Liver (tissue), 9 donors: ENCODE data around the gene CNPY3. TPM values are rescaled to one million over a fixed set of nuclear protein-coding genes. Genes with fewer than 3 reads are reported as not detected.
"Not testable (repeated sequence)": the region's sequence is repeated elsewhere in the genome, so short reads cannot be mapped to it uniquely, and the experiment has no call there.

Experiments used
- DNase-seq: peaks from one replicate; pipeline ENCODE4 v3.0.0-alpha.2; 2017; ENCODE audit warnings: low spot score
- H3K27ac ChIP-seq, 2 donors: one replicate each; pipeline ENCODE4 v1.7.0; 2013; ENCODE audit warnings: inconsistent platforms in 2 of 2, low read length in 2 of 2, control low read depth in 1 of 2, low read depth in 1 of 2, mild to moderate bottlenecking in 1 of 2
- H3K27me3 ChIP-seq, 4 donors: one replicate each; pipeline versions ENCODE4 v1.6.1 to v1.7.0; 2013; ENCODE audit warnings: low read length in 3 of 4, inconsistent platforms in 1 of 4, mild to moderate bottlenecking in 1 of 4, moderate library complexity in 1 of 4; ENCODE audit not compliant: control insufficient read depth in 4 of 4, insufficient read depth in 4 of 4
- H3K36me3 ChIP-seq, 4 donors: one replicate each; pipeline versions ENCODE4 v1.6.1 to v1.7.0; 2013; ENCODE audit warnings: low read length in 3 of 4, mild to moderate bottlenecking in 3 of 4, low read depth in 1 of 4, moderate library complexity in 1 of 4; ENCODE audit not compliant: control insufficient read depth in 4 of 4, insufficient read depth in 3 of 4
- H3K4me1 ChIP-seq, 4 donors: one replicate each; pipeline versions ENCODE4 v1.6.1 to v1.7.0; 2013; ENCODE audit warnings: low read length in 3 of 4, mild to moderate bottlenecking in 3 of 4, moderate library complexity in 1 of 4; ENCODE audit not compliant: control insufficient read depth in 4 of 4, insufficient read depth in 4 of 4
- H3K4me3 ChIP-seq, 3 donors: one replicate each; pipeline versions ENCODE4 v1.6.1 to v1.7.0; 2013; ENCODE audit warnings: low read length in 3 of 3, control low read depth in 1 of 3, low read depth in 1 of 3, mild to moderate bottlenecking in 1 of 3
- H3K9ac ChIP-seq, 2 donors: one replicate each; pipeline ENCODE4 v1.7.0; 2013; ENCODE audit warnings: low read length in 2 of 2, mild to moderate bottlenecking in 2 of 2, moderate library complexity in 2 of 2, control low read depth in 1 of 2, low read depth in 1 of 2
- H3K9me3 ChIP-seq, 4 donors: one replicate each; pipeline versions ENCODE4 v1.6.1 to v1.7.0; 2013; ENCODE audit warnings: low read length in 3 of 4; ENCODE audit not compliant: control insufficient read depth in 4 of 4
- EGR1 ChIP-seq, 2 donors: IDR thresholded peaks; 2 replicates each; pipeline ENCODE4 v1.6.1; 2016 to 2018; ENCODE audit warnings: antibody characterized with exemption in 2 of 2, low read depth in 2 of 2
- FOXA1 ChIP-seq: IDR thresholded peaks from 2 replicates; pipeline ENCODE4 v1.6.1; 2016; ENCODE audit warnings: antibody characterized with exemption
- FOXA2 ChIP-seq: IDR thresholded peaks from 2 replicates; pipeline ENCODE4 v1.6.1; 2016; ENCODE audit warnings: antibody characterized with exemption
- GABPA ChIP-seq, 2 donors: IDR thresholded peaks in 1 of 2; conservative IDR thresholded peaks in 1 of 2; 2 replicates each; pipeline ENCODE4 v1.6.1; 2016; ENCODE audit warnings: antibody characterized with exemption in 2 of 2, mild to moderate bottlenecking in 1 of 2, moderate library complexity in 1 of 2
- HNF4A ChIP-seq, 2 donors: conservative IDR thresholded peaks; 2 replicates each; pipeline ENCODE4 v1.6.1; 2016; ENCODE audit warnings: antibody characterized with exemption in 2 of 2, mild to moderate bottlenecking in 2 of 2
- HNF4G ChIP-seq: IDR thresholded peaks from 2 replicates; pipeline ENCODE4 v1.6.1; 2016; ENCODE audit warnings: antibody characterized with exemption
- JUND ChIP-seq, 2 donors: IDR thresholded peaks; 2 replicates each; pipeline ENCODE4 v1.6.1; 2016; ENCODE audit warnings: antibody characterized with exemption in 2 of 2
- NR2F2 ChIP-seq: IDR thresholded peaks from 2 replicates; pipeline ENCODE4 v1.6.1; 2016; ENCODE audit warnings: antibody characterized with exemption
- RAD21 ChIP-seq, 2 donors: IDR thresholded peaks; 2 replicates each; pipeline ENCODE4 v1.6.1; 2016; ENCODE audit warnings: antibody characterized with exemption in 2 of 2, mild to moderate bottlenecking in 2 of 2
- RXRA ChIP-seq, 2 donors: IDR thresholded peaks; 2 replicates each; pipeline ENCODE4 v1.6.1; 2017 to 2018; ENCODE audit warnings: antibody characterized with exemption in 2 of 2, mild to moderate bottlenecking in 1 of 2
- SP1 ChIP-seq: IDR thresholded peaks from 2 replicates; pipeline ENCODE4 v1.6.1; 2018; ENCODE audit warnings: antibody characterized with exemption, mild to moderate bottlenecking
- TAF1 ChIP-seq: conservative IDR thresholded peaks from 2 replicates; pipeline ENCODE4 v1.6.1; 2016; ENCODE audit warnings: antibody characterized with exemption, mild to moderate bottlenecking
- YY1 ChIP-seq: IDR thresholded peaks from 2 replicates; pipeline ENCODE4 v1.6.1; 2016; ENCODE audit warnings: antibody characterized with exemption, mild to moderate bottlenecking
- WGBS: extraction: QIAGEN DNeasy Blood & Tissue Kit; methylation state at CpG from one replicate; pipeline ENCODE4 v1.1.7; 2013; 5-methylcytosine and 5-hydroxymethylcytosine counted together
- polyA plus RNA-seq, 2 donors: library from polyadenylated mRNA; stranded (reverse) in 1 of 2; unstranded in 1 of 2; fragments of 200-250 nt in 1 of 2; fragments of >200 nt in 1 of 2; fragmentation: Nextera tagmentation in 1 of 2; extraction: Ambion mirVana in 1 of 2; gene quantifications; one replicate each; pipeline versions ENCODE4 v1.2.1 to v1.2.3, GENCODE V29; 2013 to 2015
- total RNA-seq, 2 donors: library from RNA; depleted of rRNA; stranded (reverse); fragments of >200 nt; gene quantifications; one replicate each; pipeline ENCODE4 v1.2.3, GENCODE V29; 2014
- TF ChIP-seq, protein P1 (sequence below): IDR thresholded peaks from 2 replicates; pipeline ENCODE4 v1.6.1; 2016; ENCODE audit warnings: antibody characterized with exemption
- TF ChIP-seq, protein P2 (sequence below): fragments of 150-350 bp; IDR thresholded peaks from 2 replicates; pipeline ENCODE4 v1.5.1; 2017; ENCODE audit warnings: improper control_type of control experiment, low read depth, low read length; ENCODE audit not compliant: missing input control
- TF ChIP-seq, protein P3 (sequence below): IDR thresholded peaks from 2 replicates; pipeline ENCODE4 v1.6.1; 2016; ENCODE audit warnings: antibody characterized with exemption, mild to moderate bottlenecking
- TF ChIP-seq, protein P4 (sequence below): IDR thresholded peaks from 2 replicates; pipeline ENCODE4 v1.6.1; 2016; ENCODE audit warnings: antibody characterized with exemption
- TF ChIP-seq, protein P5 (sequence below): IDR thresholded peaks from 2 replicates; pipeline ENCODE4 v1.6.1; 2016; ENCODE audit warnings: antibody characterized with exemption
- donor health status: healthy.
- donor health status: healthy.
- donor health status: healthy.
- donor health status: healthy.
- donor health status: healthy.

CNPY3 gene
- total RNA-seq (10 to 100 TPM; 17.2 to 18.0 TPM), polyA plus RNA-seq (10 to 100 TPM; 36.5 to 41.0 TPM)

DNA sequence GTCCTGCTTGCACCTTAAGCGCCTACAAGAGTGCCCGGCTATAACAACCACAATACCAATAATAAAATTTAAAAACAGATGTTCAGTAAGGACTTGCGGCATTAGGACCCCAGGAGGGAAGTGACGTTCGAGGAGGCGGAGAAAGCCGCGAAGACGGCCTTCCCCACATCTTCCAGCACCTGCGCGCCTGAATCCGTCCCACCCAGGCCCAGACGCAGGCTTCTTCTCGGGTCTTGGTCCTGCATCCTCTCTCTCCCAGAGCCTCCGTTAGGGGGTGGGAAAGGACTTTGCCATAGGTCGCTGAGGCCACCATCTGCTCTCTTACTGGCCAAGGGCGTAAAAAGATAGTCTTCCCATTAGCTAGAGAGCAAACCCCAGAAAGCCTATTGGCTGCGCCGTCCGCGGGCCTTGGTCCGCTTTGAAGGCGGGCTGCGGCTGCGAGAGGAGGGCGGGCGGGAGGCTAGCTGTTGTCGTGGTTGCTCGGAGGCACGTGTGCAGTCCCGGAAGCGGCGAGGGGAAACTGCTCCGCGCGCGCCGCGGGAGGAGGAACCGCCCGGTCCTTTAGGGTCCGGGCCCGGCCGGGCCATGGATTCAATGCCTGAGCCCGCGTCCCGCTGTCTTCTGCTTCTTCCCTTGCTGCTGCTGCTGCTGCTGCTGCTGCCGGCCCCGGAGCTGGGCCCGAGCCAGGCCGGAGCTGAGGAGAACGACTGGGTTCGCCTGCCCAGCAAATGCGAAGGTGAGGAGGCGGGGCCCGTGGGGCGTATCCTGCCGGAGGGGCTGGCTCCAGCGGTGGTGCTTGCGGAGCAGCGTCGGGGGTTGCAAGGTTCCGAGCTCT lies at the start of gene CNPY3:
CNPY3 (plus strand) TSS at position 495 of the 835 bp plus-strand sequence; CDS start at position 586, 91 bp downstream.
- TF ChIP-seq HNF4A (conservative IDR thresholded peaks at IDR 0.05) = peak; percentile 76 to 85
- peak; percentile 24 to 26 for TF ChIP-seq JUND (IDR thresholded peaks at IDR 0.05)
- TF ChIP-seq, protein P1, sequence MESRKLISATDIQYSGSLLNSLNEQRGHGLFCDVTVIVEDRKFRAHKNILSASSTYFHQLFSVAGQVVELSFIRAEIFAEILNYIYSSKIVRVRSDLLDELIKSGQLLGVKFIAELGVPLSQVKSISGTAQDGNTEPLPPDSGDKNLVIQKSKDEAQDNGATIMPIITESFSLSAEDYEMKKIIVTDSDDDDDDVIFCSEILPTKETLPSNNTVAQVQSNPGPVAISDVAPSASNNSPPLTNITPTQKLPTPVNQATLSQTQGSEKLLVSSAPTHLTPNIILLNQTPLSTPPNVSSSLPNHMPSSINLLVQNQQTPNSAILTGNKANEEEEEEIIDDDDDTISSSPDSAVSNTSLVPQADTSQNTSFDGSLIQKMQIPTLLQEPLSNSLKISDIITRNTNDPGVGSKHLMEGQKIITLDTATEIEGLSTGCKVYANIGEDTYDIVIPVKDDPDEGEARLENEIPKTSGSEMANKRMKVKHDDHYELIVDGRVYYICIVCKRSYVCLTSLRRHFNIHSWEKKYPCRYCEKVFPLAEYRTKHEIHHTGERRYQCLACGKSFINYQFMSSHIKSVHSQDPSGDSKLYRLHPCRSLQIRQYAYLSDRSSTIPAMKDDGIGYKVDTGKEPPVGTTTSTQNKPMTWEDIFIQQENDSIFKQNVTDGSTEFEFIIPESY = no peak
- TF ChIP-seq SP1 = peak; percentile 95
- TF ChIP-seq HNF4G = peak; percentile 63
- peak; percentile 81 for TF ChIP-seq TAF1
- TF ChIP-seq, protein P2, sequence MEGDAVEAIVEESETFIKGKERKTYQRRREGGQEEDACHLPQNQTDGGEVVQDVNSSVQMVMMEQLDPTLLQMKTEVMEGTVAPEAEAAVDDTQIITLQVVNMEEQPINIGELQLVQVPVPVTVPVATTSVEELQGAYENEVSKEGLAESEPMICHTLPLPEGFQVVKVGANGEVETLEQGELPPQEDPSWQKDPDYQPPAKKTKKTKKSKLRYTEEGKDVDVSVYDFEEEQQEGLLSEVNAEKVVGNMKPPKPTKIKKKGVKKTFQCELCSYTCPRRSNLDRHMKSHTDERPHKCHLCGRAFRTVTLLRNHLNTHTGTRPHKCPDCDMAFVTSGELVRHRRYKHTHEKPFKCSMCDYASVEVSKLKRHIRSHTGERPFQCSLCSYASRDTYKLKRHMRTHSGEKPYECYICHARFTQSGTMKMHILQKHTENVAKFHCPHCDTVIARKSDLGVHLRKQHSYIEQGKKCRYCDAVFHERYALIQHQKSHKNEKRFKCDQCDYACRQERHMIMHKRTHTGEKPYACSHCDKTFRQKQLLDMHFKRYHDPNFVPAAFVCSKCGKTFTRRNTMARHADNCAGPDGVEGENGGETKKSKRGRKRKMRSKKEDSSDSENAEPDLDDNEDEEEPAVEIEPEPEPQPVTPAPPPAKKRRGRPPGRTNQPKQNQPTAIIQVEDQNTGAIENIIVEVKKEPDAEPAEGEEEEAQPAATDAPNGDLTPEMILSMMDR = no peak
- TF ChIP-seq, protein P3, sequence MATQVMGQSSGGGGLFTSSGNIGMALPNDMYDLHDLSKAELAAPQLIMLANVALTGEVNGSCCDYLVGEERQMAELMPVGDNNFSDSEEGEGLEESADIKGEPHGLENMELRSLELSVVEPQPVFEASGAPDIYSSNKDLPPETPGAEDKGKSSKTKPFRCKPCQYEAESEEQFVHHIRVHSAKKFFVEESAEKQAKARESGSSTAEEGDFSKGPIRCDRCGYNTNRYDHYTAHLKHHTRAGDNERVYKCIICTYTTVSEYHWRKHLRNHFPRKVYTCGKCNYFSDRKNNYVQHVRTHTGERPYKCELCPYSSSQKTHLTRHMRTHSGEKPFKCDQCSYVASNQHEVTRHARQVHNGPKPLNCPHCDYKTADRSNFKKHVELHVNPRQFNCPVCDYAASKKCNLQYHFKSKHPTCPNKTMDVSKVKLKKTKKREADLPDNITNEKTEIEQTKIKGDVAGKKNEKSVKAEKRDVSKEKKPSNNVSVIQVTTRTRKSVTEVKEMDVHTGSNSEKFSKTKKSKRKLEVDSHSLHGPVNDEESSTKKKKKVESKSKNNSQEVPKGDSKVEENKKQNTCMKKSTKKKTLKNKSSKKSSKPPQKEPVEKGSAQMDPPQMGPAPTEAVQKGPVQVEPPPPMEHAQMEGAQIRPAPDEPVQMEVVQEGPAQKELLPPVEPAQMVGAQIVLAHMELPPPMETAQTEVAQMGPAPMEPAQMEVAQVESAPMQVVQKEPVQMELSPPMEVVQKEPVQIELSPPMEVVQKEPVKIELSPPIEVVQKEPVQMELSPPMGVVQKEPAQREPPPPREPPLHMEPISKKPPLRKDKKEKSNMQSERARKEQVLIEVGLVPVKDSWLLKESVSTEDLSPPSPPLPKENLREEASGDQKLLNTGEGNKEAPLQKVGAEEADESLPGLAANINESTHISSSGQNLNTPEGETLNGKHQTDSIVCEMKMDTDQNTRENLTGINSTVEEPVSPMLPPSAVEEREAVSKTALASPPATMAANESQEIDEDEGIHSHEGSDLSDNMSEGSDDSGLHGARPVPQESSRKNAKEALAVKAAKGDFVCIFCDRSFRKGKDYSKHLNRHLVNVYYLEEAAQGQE = peak; percentile 46
- peak; percentile 15 to 83 for TF ChIP-seq GABPA (IDR thresholded peaks at IDR 0.05 in 1 of 2, conservative IDR thresholded peaks at IDR 0.05 in 1 of 2)
- TF ChIP-seq FOXA1 = peak; percentile 22
- TF ChIP-seq YY1 = peak; percentile 84
- TF ChIP-seq, protein P4, sequence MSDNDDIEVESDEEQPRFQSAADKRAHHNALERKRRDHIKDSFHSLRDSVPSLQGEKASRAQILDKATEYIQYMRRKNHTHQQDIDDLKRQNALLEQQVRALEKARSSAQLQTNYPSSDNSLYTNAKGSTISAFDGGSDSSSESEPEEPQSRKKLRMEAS = peak; percentile 90
- TF ChIP-seq, protein P5, sequence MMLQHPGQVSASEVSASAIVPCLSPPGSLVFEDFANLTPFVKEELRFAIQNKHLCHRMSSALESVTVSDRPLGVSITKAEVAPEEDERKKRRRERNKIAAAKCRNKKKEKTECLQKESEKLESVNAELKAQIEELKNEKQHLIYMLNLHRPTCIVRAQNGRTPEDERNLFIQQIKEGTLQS = no peak
- peak; percentile 32 to 47 for TF ChIP-seq RAD21 (IDR thresholded peaks at IDR 0.05)
- TF ChIP-seq RXRA (IDR thresholded peaks at IDR 0.05) = peak; percentile 57 to 65
- TF ChIP-seq NR2F2 = peak; percentile 94
- TF ChIP-seq FOXA2 = no peak
- TF ChIP-seq EGR1 (IDR thresholded peaks at IDR 0.05; ENCODE audit: low read depth in 2 of 2) = peak in 1 of 2 donors; percentile 26
- H3K27ac ChIP-seq = peak within 1 kb of the TSS; percentile 88 to 92
- peaks cover 4 to 33% (median 20%) of the 10 kb centered on the region in 4 donors for H3K4me1 ChIP-seq
- H3K4me3 ChIP-seq = peak within 1 kb of the TSS; percentile 65 to 83 (median 82)
- H3K9ac ChIP-seq = peak within 1 kb of the TSS; percentile 69 to 93
- no peaks in the 10 kb centered on the region for H3K36me3 ChIP-seq
- H3K9me3 ChIP-seq = no peaks in the 10 kb centered on the region
- peak; percentile 87 for DNase-seq
- H3K27me3 ChIP-seq = no peaks in the 10 kb centered on the region
- WGBS = under 1% methylated on average over 63 of the region's 63 CpGs

DNA sequence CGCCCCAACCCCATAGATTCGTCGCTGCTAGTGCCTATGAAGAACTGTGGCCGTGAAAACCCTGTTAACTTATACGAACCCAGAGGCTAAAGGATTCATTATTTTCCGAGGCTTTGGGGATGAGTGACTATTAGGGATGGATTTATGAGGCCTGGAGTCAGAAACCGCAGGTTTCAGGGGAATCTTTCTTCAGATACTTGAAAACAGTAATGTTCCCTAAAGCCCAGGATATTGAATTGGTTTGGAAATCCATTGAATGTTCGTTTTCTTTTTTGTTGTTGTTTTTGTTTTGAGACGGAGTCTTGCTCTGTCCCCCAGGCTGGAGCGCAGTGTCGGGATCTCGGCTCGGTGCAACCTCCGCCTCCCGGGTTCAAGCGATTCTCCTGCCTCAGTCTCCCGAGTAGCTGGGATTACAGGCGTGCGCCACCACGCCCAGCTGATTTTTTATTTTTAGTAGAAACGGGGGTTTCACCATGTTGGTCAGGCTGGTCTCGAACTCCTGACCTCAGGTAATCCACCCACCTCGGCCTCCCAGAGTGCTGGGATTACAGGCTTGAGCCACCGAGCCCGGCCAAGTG lies 49.0 kb upstream of the CNPY3 start:
- peak overlapping the region; percentile 64 to 99 (median 94) for H3K4me3 ChIP-seq
- H3K36me3 ChIP-seq = peaks cover 10 to 26% (median 22%) of the 10 kb centered on the region in 4 donors
- DNase-seq, H3K9me3 ChIP-seq, H3K27me3 ChIP-seq: not testable (repeated sequence)
- WGBS = 17% methylated on average over 25 of the region's 25 CpGs
- peak overlapping the region; percentile 91 to 99 for H3K9ac ChIP-seq
- peak overlapping the region; percentile 92 to 95 for H3K27ac ChIP-seq
- H3K4me1 ChIP-seq = peaks cover 4 to 19% (median 13%) of the 10 kb centered on the region in 4 donors

DNA sequence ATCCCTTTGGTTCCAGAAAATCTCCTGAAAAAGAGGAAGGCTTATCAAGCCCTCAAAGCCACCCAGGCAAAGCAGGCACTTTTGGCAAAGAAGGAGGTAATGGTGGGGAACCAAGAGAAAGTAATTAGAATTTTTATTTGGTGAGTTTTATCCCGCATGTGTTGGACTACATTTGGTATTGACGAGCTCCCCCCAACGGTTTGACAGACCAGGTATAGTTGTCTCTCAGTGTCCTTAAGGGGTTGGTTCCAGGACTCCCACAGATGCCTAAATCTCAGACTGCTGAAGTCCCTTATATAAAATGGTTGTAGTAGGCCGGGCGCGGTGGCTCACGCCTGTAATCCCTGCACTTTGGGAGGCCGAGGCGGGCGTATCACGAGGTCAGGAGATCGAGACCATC lies 48.4 kb upstream of the CNPY3 start:
- not testable (repeated sequence) for DNase-seq, H3K27ac ChIP-seq, H3K9me3 ChIP-seq, H3K27me3 ChIP-seq
- peak overlapping the region in 2 of 3 donors; percentile 64 to 94 for H3K4me3 ChIP-seq
- 88% methylated on average over 12 of the region's 12 CpGs for WGBS
- H3K4me1 ChIP-seq = peaks cover 4 to 19% (median 13%) of the 10 kb centered on the region in 4 donors
- H3K9ac ChIP-seq = peak overlapping the region in 1 of 2 donors; percentile 91
- peaks cover 12 to 31% (median 27%) of the 10 kb centered on the region in 4 donors for H3K36me3 ChIP-seq
